Peyer's patch (tissue), 4 donors: ENCODE results near the gene CTSH.

Source experiments
- CTCF ChIP-seq, 6 experiments: fragments of 450-650 bp in 4 of 6; fragments of 200-600 bp in 2 of 6; sonication (generic) in 1 of 6; IDR thresholded peaks; one replicate each; pipeline ENCODE4 v1.5.1; 2017 to 2019; ENCODE audit warnings: antibody characterized with exemption in 6 of 6, mild to moderate bottlenecking in 3 of 6, moderate library complexity in 1 of 6
- POLR2A ChIP-seq, 2 donors: fragments of 450-650 bp; IDR thresholded peaks; one replicate each; pipeline ENCODE4 v1.5.1; 2017; ENCODE audit warnings: antibody characterized with exemption in 2 of 2, mild to moderate bottlenecking in 2 of 2, moderate library complexity in 2 of 2

GRCh38 chr15:78985859-78986475 is 41.1 kb upstream of the CTSH start:
- TF ChIP-seq POLR2A (IDR thresholded peaks at IDR 0.05) (no peak), CTCF (IDR thresholded peaks at IDR 0.05) (no peak)
